H9 (cell line): Measurements from ENCODE around the gene STIMATE. TPM values are rescaled to one million over a fixed set of nuclear protein-coding genes. Genes with fewer than 3 reads are reported as not detected.
A peak's percentile ranks its signal among the peaks of the same experiment; 100 is the strongest.

Experiments used
- DNase-seq: peaks from one replicate; pipeline ENCODE4 v3.0.0-alpha.2; 2017
- H2AFZ ChIP-seq: one replicate; pipeline ENCODE4 v1.6.1; 2013; ENCODE audit warnings: mild to moderate bottlenecking, low read length, control low read depth, moderate library complexity
- H2AK5ac ChIP-seq: 2 replicates; pipeline ENCODE4 v1.6.1; 2013; ENCODE audit warnings: low read length, control low read depth, mixed read lengths; ENCODE audit not compliant: insufficient read length
- H2BK120ac ChIP-seq: one replicate; pipeline ENCODE4 v1.6.1; 2013; ENCODE audit warnings: low read depth, mild to moderate bottlenecking, low read length, control low read depth, inconsistent platforms; ENCODE audit not compliant: poor library complexity, severe bottlenecking
- H2BK12ac ChIP-seq: 2 replicates; pipeline ENCODE4 v1.6.1; 2013; ENCODE audit warnings: low read length, control low read depth, mixed read lengths, low read depth; ENCODE audit not compliant: insufficient read length
- H2BK15ac ChIP-seq: 2 replicates; pipeline ENCODE4 v1.6.1; 2013; ENCODE audit warnings: low read depth, low read length, control low read depth
- H2BK20ac ChIP-seq: one replicate; pipeline ENCODE4 v1.6.1; 2013; ENCODE audit warnings: low read depth, mild to moderate bottlenecking, low read length, control low read depth, inconsistent platforms; ENCODE audit not compliant: poor library complexity, severe bottlenecking
- H2BK5ac ChIP-seq: 2 replicates; pipeline ENCODE4 v1.6.1; 2013; ENCODE audit warnings: low read length, control low read depth, mixed read lengths; ENCODE audit not compliant: insufficient read length
- H3K14ac ChIP-seq: 2 replicates; pipeline ENCODE4 v1.6.1; 2013; ENCODE audit warnings: low read length, control low read depth; ENCODE audit not compliant: insufficient read depth
- H3K18ac ChIP-seq: 2 replicates; pipeline ENCODE4 v1.6.1; 2013; ENCODE audit warnings: low read depth, mild to moderate bottlenecking, mixed read lengths, low read length, control low read depth; ENCODE audit not compliant: insufficient read length
- H3K23ac ChIP-seq: 2 replicates; pipeline ENCODE4 v1.6.1; 2013; ENCODE audit warnings: low read length, control low read depth, mixed read lengths, low read depth; ENCODE audit not compliant: insufficient read length
- H3K23me2 ChIP-seq: 2 replicates; pipeline ENCODE4 v1.6.1; 2013; ENCODE audit warnings: low read depth, mild to moderate bottlenecking, mixed read lengths, low read length, control low read depth; ENCODE audit not compliant: insufficient read length, poor library complexity, severe bottlenecking
- H3K27ac ChIP-seq: 2 replicates; pipeline ENCODE4 v1.5.1; 2013; ENCODE audit warnings: low read length, control low read depth, mixed read lengths, low read depth; ENCODE audit not compliant: insufficient read length
- H3K27me3 ChIP-seq: 2 replicates; pipeline ENCODE4 v1.6.1; 2013; ENCODE audit warnings: low read length, control low read depth, inconsistent platforms; ENCODE audit not compliant: insufficient read depth
- H3K4ac ChIP-seq: 2 replicates; pipeline ENCODE4 v1.6.1; 2013; ENCODE audit warnings: low read depth, mild to moderate bottlenecking, control low read depth, inconsistent platforms, low read length, moderate library complexity
- H3K4me1 ChIP-seq: 2 replicates; pipeline ENCODE4 v1.6.1; 2013; ENCODE audit warnings: low read length, control low read depth, inconsistent platforms; ENCODE audit not compliant: insufficient read depth
- H3K4me2 ChIP-seq: 2 replicates; pipeline ENCODE4 v1.6.1; 2013; ENCODE audit warnings: low read length, control low read depth, mixed read lengths; ENCODE audit not compliant: insufficient read length, insufficient read depth
- H3K56ac ChIP-seq: 2 replicates; pipeline ENCODE4 v1.6.1; 2013; ENCODE audit warnings: low read depth, mild to moderate bottlenecking, mixed read lengths, low read length, control low read depth; ENCODE audit not compliant: insufficient read length
- H3K79me1 ChIP-seq: 2 replicates; pipeline ENCODE4 v1.6.1; 2013; ENCODE audit warnings: low read depth, mild to moderate bottlenecking, moderate library complexity, low read length, control low read depth, inconsistent platforms; ENCODE audit not compliant: insufficient read depth, poor library complexity, severe bottlenecking
- H3K79me2 ChIP-seq: 2 replicates; pipeline ENCODE4 v1.6.1; 2013; ENCODE audit warnings: low read length, control low read depth, inconsistent platforms; ENCODE audit not compliant: insufficient read depth
- H3K9ac ChIP-seq: 2 replicates; pipeline ENCODE4 v1.6.1; 2013; ENCODE audit warnings: low read length, control low read depth, mixed read lengths; ENCODE audit not compliant: insufficient read length; ENCODE audit errors: extremely low read depth
- H3K9me3 ChIP-seq: one replicate; pipeline ENCODE4 v1.6.1; 2013; ENCODE audit warnings: low read depth, low read length, inconsistent platforms; ENCODE audit not compliant: control insufficient read depth
- H3T11ph ChIP-seq: one replicate; pipeline ENCODE4 v1.6.1; 2013; ENCODE audit warnings: mild to moderate bottlenecking, low read length, control low read depth, inconsistent platforms
- H4K20me1 ChIP-seq: one replicate; pipeline ENCODE4 v1.6.1; 2013; ENCODE audit not compliant: control insufficient read depth, insufficient read length, insufficient read depth
- H4K5ac ChIP-seq: 2 replicates; pipeline ENCODE4 v1.6.1; 2013; ENCODE audit warnings: low read depth, mild to moderate bottlenecking, mixed read lengths, low read length, control low read depth; ENCODE audit not compliant: insufficient read length
- H4K8ac ChIP-seq: replicated peaks from 2 replicates; pipeline ENCODE4 v1.6.1; 2013; ENCODE audit warnings: low read length, control low read depth, mixed read lengths, low read depth; ENCODE audit not compliant: insufficient read length
- H4K91ac ChIP-seq: 2 replicates; pipeline ENCODE4 v1.6.1; 2013; ENCODE audit warnings: low read depth, mild to moderate bottlenecking, moderate library complexity, mixed read lengths, low read length, control low read depth; ENCODE audit not compliant: insufficient read length
- H3K27ac Mint-ChIP-seq, 3 experiments: 2 replicates in 2 of 3; 3 replicates in 1 of 3; pipeline ENCODE4 v1.8.0; 2020 to 2021; ENCODE audit warnings: mixed read lengths in 3 of 3, mild to moderate bottlenecking in 1 of 3, moderate library complexity in 1 of 3
- H3K27me3 Mint-ChIP-seq: 2 replicates; pipeline ENCODE4 v1.8.0; 2021; ENCODE audit warnings: low read depth, mild to moderate bottlenecking, moderate library complexity, mixed read lengths
- H3K36me3 Mint-ChIP-seq, 3 experiments: 2 replicates in 2 of 3; 3 replicates in 1 of 3; pipeline ENCODE4 v1.8.0; 2020 to 2021; ENCODE audit warnings: low read depth in 3 of 3, mixed read lengths in 3 of 3; ENCODE audit not compliant: insufficient read depth in 1 of 3
- H3K4me1 Mint-ChIP-seq, 2 experiments: 2 replicates each; pipeline ENCODE4 v1.8.0; 2020; ENCODE audit warnings: mixed read lengths in 2 of 2
- H3K4me3 Mint-ChIP-seq, 2 experiments: 2 replicates in 1 of 2; 3 replicates in 1 of 2; pipeline ENCODE4 v1.8.0; 2020 to 2021; ENCODE audit warnings: mild to moderate bottlenecking in 2 of 2, mixed read lengths in 2 of 2, moderate library complexity in 1 of 2
- H3K9me3 Mint-ChIP-seq, 2 experiments: 2 replicates in 1 of 2; 3 replicates in 1 of 2; pipeline ENCODE4 v1.8.0; 2020; ENCODE audit warnings: mild to moderate bottlenecking in 2 of 2, mixed read lengths in 2 of 2, moderate library complexity in 1 of 2
- WGBS: extraction: QIAGEN DNeasy Blood & Tissue Kit; methylation state at CpG from one replicate; pipeline ENCODE4 v1.1.7; 2013; ENCODE audit warnings: missing lambda C conversion rate, low lambda C conversion rate, mixed read lengths; ENCODE audit not compliant: insufficient read length; ENCODE audit errors: extremely low coverage; 5-methylcytosine and 5-hydroxymethylcytosine counted together
- total RNA-seq: library from RNA; stranded (reverse); gene quantifications from 2 replicates; pipeline ENCODE4 v1.2.1, GENCODE V29; 2021
- TF ChIP-seq, protein P1 (sequence below): fragments of 200-600 bp; sonication (generic); conservative IDR thresholded peaks from 3 replicates; pipeline ENCODE4 v1.8.0; 2021; ENCODE audit warnings: antibody characterized with exemption, mild to moderate bottlenecking

STIMATE gene
- total RNA-seq, 1 experiment from 2014 or later = 25.6 TPM

GRCh38 chr3:52798978-52799476 is 98.3 kb downstream of the STIMATE start:
- Histone ChIP-seq H3K4me1 (no peaks in the 10 kb centered on the region), H3K23me2 (no peaks in the 10 kb centered on the region), H3K14ac (no peak overlapping the region), H3K79me1 (no peaks in the 10 kb centered on the region), H2BK15ac (no peak overlapping the region), H3K56ac (no peak overlapping the region), H4K91ac (no peak overlapping the region), H2BK20ac (no peak overlapping the region), H3T11ph (no peak overlapping the region), H3K9ac (no peak overlapping the region), H4K8ac (no peak overlapping the region), H3K4ac (no peak overlapping the region), H3K79me2 (no peaks in the 10 kb centered on the region), H2AK5ac (no peak overlapping the region), H4K5ac (no peak overlapping the region), H2BK12ac (no peak overlapping the region), H3K9me3 (no peaks in the 10 kb centered on the region), H3K23ac (no peak overlapping the region), H3K27me3 (no peaks in the 10 kb centered on the region), H2BK5ac (no peak overlapping the region), H2BK120ac (no peak overlapping the region), H3K4me2 (no peak overlapping the region), H3K18ac (no peak overlapping the region), H2AFZ (no peak overlapping the region), H4K20me1 (no peaks in the 10 kb centered on the region), H3K27ac (no peak overlapping the region)
- Mint-ChIP-seq H3K4me1 (peaks cover 6 to 8% of the 10 kb centered on the region in 2 experiments; a peak in 3 of 4 replicates), H3K36me3 (no peaks in the 10 kb centered on the region), H3K27me3 (0 out of 2 replicates have a peak, but pooled peaks cover 2% of the 10 kb centered on the region), H3K4me3 (no peak overlapping the region), H3K27ac (peak overlapping the region in 1 of 3 experiments; percentile 75; a peak in 2 of 7 replicates), H3K9me3 (no peaks in the 10 kb centered on the region)
- WGBS = no CpG with 5 or more reads among the region's 14 CpGs
- TF ChIP-seq, protein P1, sequence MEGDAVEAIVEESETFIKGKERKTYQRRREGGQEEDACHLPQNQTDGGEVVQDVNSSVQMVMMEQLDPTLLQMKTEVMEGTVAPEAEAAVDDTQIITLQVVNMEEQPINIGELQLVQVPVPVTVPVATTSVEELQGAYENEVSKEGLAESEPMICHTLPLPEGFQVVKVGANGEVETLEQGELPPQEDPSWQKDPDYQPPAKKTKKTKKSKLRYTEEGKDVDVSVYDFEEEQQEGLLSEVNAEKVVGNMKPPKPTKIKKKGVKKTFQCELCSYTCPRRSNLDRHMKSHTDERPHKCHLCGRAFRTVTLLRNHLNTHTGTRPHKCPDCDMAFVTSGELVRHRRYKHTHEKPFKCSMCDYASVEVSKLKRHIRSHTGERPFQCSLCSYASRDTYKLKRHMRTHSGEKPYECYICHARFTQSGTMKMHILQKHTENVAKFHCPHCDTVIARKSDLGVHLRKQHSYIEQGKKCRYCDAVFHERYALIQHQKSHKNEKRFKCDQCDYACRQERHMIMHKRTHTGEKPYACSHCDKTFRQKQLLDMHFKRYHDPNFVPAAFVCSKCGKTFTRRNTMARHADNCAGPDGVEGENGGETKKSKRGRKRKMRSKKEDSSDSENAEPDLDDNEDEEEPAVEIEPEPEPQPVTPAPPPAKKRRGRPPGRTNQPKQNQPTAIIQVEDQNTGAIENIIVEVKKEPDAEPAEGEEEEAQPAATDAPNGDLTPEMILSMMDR = peak; percentile 85
- peak; percentile 79 for DNase-seq
